Neutrophil (primary cell): ENCODE data around the gene FBXW8.

Experiments
- H3K27ac ChIP-seq: fragments of 200-600 bp; sonication (generic); 2 replicates; pipeline ENCODE4 v1.5.1; 2016; ENCODE audit warnings: mild to moderate bottlenecking, moderate library complexity
- H3K27me3 ChIP-seq: fragments of 200-600 bp; sonication (generic); 2 replicates; pipeline ENCODE4 v1.6.0; 2016; ENCODE audit warnings: mild to moderate bottlenecking
- H3K36me3 ChIP-seq: fragments of 200-600 bp; sonication (generic); 2 replicates; pipeline ENCODE4 v1.5.1; 2017
- H3K4me1 ChIP-seq, 2 experiments: fragments of 200-600 bp in 1 of 2; sonication (generic) in 1 of 2; 1 replicate in 1 of 2; 2 replicates in 1 of 2; pipeline versions ENCODE4 v1.5.1 to v1.6.1; 2013 to 2016; ENCODE audit warnings: low read depth in 1 of 2, low read length in 1 of 2, mild to moderate bottlenecking in 1 of 2, moderate library complexity in 1 of 2; ENCODE audit not compliant: control insufficient read depth in 1 of 2, insufficient read depth in 1 of 2
- H3K4me3 ChIP-seq, 2 experiments: fragments of 200-600 bp in 1 of 2; sonication (generic) in 1 of 2; 1 replicate in 1 of 2; 2 replicates in 1 of 2; pipeline ENCODE4 v1.5.1; 2013 to 2016; ENCODE audit warnings: low read depth in 1 of 2, low read length in 1 of 2, mild to moderate bottlenecking in 1 of 2, moderate library complexity in 1 of 2
- H3K9me3 ChIP-seq: fragments of 200-600 bp; sonication (generic); 2 replicates; pipeline ENCODE4 v1.5.1; 2016
- TF ChIP-seq, protein P1 (sequence below): fragments of 200-600 bp; sonication (generic); IDR thresholded peaks from 2 replicates; pipeline ENCODE4 v1.5.1; 2016; ENCODE audit warnings: antibody characterized with exemption

FBXW8 gene

DNA sequence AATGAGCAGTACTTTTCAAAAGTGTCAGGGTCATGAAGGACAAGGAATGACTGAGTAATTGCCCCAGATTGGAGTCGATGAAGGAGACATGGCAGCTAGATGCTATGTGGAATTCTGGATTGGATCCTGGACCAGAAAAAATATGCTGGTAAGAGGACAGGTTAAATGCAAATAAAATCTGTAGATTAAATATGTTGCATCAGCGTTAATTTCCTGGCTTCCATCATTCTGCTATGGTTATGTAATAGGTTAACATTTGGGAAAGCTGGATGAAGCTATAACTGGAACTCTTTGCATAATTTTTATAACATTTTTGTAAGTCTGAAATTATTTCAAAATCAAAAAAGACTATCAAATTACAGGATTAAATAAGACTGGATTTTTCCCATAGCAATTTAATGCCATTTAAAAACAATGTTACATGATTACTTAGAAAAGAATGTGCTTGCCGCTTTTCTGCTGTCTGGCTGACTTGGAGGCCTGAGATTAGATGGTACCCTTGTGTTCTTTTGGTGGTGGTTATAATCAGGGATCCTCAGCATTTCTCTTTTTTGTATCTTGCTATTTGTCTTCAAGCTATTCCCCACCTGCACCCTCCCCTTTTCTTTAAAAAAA is 65.1 kb downstream of the FBXW8 start:
- Histone ChIP-seq H3K27ac (no peak overlapping the region), H3K36me3 (no peaks in the 10 kb centered on the region), H3K27me3 (no peaks in the 10 kb centered on the region), H3K4me1 (no peaks in the 10 kb centered on the region), H3K4me3 (no peak overlapping the region), H3K9me3 (no peaks in the 10 kb centered on the region)
- TF ChIP-seq, protein P1, sequence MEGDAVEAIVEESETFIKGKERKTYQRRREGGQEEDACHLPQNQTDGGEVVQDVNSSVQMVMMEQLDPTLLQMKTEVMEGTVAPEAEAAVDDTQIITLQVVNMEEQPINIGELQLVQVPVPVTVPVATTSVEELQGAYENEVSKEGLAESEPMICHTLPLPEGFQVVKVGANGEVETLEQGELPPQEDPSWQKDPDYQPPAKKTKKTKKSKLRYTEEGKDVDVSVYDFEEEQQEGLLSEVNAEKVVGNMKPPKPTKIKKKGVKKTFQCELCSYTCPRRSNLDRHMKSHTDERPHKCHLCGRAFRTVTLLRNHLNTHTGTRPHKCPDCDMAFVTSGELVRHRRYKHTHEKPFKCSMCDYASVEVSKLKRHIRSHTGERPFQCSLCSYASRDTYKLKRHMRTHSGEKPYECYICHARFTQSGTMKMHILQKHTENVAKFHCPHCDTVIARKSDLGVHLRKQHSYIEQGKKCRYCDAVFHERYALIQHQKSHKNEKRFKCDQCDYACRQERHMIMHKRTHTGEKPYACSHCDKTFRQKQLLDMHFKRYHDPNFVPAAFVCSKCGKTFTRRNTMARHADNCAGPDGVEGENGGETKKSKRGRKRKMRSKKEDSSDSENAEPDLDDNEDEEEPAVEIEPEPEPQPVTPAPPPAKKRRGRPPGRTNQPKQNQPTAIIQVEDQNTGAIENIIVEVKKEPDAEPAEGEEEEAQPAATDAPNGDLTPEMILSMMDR: no peak

DNA sequence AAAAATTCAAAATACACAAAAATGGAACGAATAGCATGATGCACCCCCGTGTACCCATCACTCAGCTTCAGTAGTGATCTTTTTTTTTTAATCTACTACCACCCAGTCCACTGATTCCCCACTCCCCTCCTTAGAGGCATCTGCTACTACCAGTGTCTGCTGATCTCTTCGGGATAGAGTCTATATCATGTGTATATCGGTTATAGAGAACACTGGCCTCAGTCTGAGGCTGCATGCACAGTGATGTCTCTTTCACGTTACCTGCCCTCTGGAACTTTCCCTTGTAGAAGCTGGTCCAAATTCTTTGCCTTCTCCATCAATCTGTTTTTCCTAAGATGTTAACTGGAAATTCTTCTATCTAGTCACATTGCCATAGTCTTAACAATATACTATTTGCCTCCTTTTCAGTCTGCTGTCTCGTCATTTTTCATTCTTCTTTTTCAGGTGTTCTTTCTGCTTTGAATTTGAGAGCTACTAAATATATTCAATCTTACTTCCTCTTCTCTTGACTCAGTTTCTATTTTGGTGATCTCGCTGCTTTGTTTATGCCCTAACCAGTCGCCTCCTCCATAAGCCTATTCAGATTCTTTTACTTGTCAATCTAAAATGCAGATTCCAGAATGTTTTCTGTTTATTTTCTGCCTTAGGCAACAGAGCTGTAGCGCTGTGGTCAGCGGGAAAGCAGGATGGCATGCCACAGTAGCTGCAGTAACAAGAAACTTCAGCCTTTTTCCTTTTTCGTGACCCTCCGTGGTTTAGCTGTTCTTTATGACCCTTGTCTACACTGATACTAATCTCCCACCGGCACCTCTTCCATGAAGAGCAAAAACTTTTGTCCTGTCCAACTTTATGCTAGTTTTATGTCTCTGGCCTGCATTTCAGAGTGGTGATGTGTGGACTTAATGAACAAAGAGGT is 67.0 kb downstream of the FBXW8 start:
- Histone ChIP-seq H3K4me3 (no peak overlapping the region), H3K36me3 (no peaks in the 10 kb centered on the region), H3K4me1 (no peaks in the 10 kb centered on the region), H3K9me3 (no peaks in the 10 kb centered on the region), H3K27me3 (no peaks in the 10 kb centered on the region), H3K27ac (no peak overlapping the region)
- TF ChIP-seq, protein P1: no peak

DNA sequence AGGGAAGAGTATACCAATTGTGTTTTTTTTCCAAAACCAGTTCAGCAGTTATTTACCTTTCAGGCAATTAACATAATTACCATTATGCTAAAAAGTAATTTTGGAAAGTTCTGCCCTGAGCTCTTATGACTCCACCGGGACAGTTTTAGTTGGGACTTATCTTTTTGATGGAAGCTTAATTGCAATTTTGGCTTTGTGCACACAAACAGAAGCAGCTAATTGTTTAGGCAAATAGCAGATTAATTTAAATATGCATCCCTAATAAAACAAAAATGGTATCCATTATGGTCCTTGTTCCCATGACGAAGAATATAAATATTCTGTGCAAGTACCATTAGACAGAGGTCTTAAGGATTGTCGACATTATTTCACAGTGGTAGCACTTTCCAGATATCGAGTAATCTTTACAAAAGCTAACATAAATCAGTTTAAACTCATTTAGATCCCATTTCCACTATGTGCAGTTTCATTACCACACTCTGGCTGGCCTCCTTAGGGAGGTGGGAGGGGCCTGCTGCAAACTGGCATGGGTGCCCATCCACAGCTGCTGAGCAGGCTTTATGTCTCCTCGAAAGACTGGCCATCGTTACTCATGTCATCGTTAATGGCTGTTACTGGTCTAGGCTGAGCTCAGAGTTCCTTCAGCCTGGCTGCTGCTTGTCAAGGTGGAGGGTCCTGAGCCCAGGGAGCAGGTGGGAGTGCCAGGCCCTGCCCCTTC is 68.2 kb downstream of the FBXW8 start:
- Histone ChIP-seq H3K4me3 (no peak overlapping the region), H3K4me1 (no peaks in the 10 kb centered on the region), H3K27ac (no peak overlapping the region), H3K36me3 (no peaks in the 10 kb centered on the region), H3K9me3 (no peaks in the 10 kb centered on the region), H3K27me3 (no peaks in the 10 kb centered on the region)
- TF ChIP-seq, protein P1: no peak

DNA sequence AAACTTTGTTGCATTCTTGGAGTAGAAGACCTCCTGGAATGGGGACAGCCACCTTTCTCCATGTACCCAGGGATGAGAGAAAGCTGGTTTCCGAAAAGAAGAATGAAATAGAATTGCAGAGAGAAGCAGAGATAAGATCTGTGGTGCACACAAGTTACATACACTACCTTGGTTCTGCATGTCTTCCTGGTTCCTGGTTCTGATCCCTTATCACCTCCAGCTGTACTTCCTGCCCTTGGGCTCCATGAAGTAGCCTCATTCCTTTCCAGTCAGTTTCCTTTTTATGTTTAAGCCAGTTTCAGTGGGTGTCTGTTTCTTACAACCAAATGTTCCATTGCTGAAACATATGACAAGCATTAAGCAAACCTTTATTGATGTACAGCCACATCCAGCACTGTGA is 69.3 kb downstream of the FBXW8 start:
- H3K36me3 ChIP-seq: no peaks in the 10 kb centered on the region
- H3K4me3 ChIP-seq: no peak overlapping the region
- H3K4me1 ChIP-seq: no peaks in the 10 kb centered on the region
- no peak overlapping the region for H3K27ac ChIP-seq
- H3K27me3 ChIP-seq: no peaks in the 10 kb centered on the region
- no peaks in the 10 kb centered on the region for H3K9me3 ChIP-seq
- TF ChIP-seq, protein P1: no peak

DNA sequence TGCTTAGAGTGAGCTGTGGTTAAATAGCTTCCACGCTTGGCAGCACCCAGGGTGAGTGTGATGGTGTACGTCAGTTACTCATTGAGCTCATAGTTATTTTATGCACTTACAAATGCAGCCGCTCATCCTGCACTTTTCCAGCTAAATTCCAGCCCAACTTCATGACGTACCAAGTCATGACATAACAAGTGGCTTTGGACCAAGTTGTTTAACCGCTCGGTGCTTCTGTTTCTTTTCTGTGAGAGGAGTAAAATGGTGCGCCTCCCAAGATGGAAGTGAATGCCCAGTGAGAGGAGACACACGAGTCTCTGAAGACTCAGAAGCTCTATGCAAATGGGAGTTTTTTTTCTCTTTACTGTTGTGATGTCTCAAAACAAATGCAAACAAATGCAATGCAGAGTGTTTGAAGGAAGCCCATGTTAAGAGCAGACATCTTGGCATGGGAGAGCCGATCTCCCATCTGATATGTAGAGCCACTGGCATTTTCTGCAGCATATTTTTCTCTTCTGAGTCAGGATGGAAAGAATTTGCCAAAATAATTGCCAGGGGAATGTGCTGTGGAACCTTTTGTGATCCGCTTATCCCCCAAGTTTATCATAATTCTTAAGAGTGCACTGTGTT is 72.2 kb downstream of the FBXW8 start:
- Histone ChIP-seq H3K4me1 (no peaks in the 10 kb centered on the region), H3K4me3 (no peak overlapping the region), H3K27ac (no peak overlapping the region), H3K36me3 (no peaks in the 10 kb centered on the region), H3K27me3 (no peaks in the 10 kb centered on the region), H3K9me3 (no peaks in the 10 kb centered on the region)
- TF ChIP-seq, protein P1: no peak
